Measurements from ENCODE around the gene BMERB1. TPM values are rescaled to one million over a fixed set of nuclear protein-coding genes. Genes with fewer than 3 reads are reported as not detected.
A peak's percentile ranks its signal among the peaks of the same experiment; 100 is the strongest.
"Not testable (repeated sequence)": the region's sequence is repeated elsewhere in the genome, so short reads cannot be mapped to it uniquely, and the experiment has no call there.

BMERB1 gene
- total RNA-seq, 1 donor from 2014 or later = 35.9 TPM

- no peak for DNase-seq (ENCODE audit: low spot score)
- Mint-ChIP-seq H3K4me1 (ENCODE audit: low read depth) (peaks cover 9% of the 10 kb centered on the region), H3K27ac (ENCODE audit: unreplicated experiment) (peak overlapping the region; percentile 59), H3K27me3 (ENCODE audit: low read depth) (no peaks in the 10 kb centered on the region), H3K4me3 (ENCODE audit: unreplicated experiment) (no peak overlapping the region), H3K36me3 (ENCODE audit: low read depth) (peaks cover 3% of the 10 kb centered on the region), H3K9me3 (ENCODE audit: low read depth) (no peaks in the 10 kb centered on the region)
- no peak for TF ChIP-seq CTCF (IDR thresholded peaks at IDR 0.05)
Measured at GRCh38 chr16:15452246-15452855, 18.0 kb downstream of the BMERB1 start.

GRCh38 chr16:15453296-15453695, 18.9 kb downstream of the BMERB1 start:
- H3K27ac Mint-ChIP-seq (ENCODE audit: unreplicated experiment); H3K36me3 Mint-ChIP-seq (ENCODE audit: low read depth); H3K9me3 Mint-ChIP-seq (ENCODE audit: low read depth); H3K4me1 Mint-ChIP-seq (ENCODE audit: low read depth); DNase-seq (ENCODE audit: low spot score); H3K27me3 Mint-ChIP-seq (ENCODE audit: low read depth); H3K4me3 Mint-ChIP-seq (ENCODE audit: unreplicated experiment): not testable (repeated sequence)

- not testable (repeated sequence) for H3K9me3 Mint-ChIP-seq (ENCODE audit: low read depth); H3K27ac Mint-ChIP-seq (ENCODE audit: unreplicated experiment); H3K4me3 Mint-ChIP-seq (ENCODE audit: unreplicated experiment)
Measured at GRCh38 chr16:15454933-15455332, 20.5 kb downstream of the BMERB1 start.

GRCh38 chr16:15457400-15457799, 23.0 kb downstream of the BMERB1 start:
- no peak overlapping the region for H3K27ac Mint-ChIP-seq (ENCODE audit: unreplicated experiment)
- H3K9me3 Mint-ChIP-seq (ENCODE audit: low read depth) = no peaks in the 10 kb centered on the region
- H3K4me1 Mint-ChIP-seq (ENCODE audit: low read depth) = peaks cover 20% of the 10 kb centered on the region

More at GRCh38 chr16:15454933-15455332, 20.5 kb downstream of the BMERB1 start:
- not testable (repeated sequence) for DNase-seq (ENCODE audit: low spot score); H3K36me3 Mint-ChIP-seq (ENCODE audit: low read depth); H3K4me1 Mint-ChIP-seq (ENCODE audit: low read depth); H3K27me3 Mint-ChIP-seq (ENCODE audit: low read depth)

GRCh38 chr16:15457958-15458357, 23.6 kb downstream of the BMERB1 start:
- no peaks in the 10 kb centered on the region for H3K27me3 Mint-ChIP-seq (ENCODE audit: low read depth)
- no peak overlapping the region for H3K27ac Mint-ChIP-seq (ENCODE audit: unreplicated experiment)
- no peak for TF ChIP-seq CTCF (IDR thresholded peaks at IDR 0.05)

More at GRCh38 chr16:15457400-15457799, 23.0 kb downstream of the BMERB1 start:
- H3K36me3 Mint-ChIP-seq (ENCODE audit: low read depth) = no peaks in the 10 kb centered on the region
- TF ChIP-seq CTCF (IDR thresholded peaks at IDR 0.05) = no peak
- H3K4me3 Mint-ChIP-seq (ENCODE audit: unreplicated experiment) = no peak overlapping the region
- no peaks in the 10 kb centered on the region for H3K27me3 Mint-ChIP-seq (ENCODE audit: low read depth)
- DNase-seq (ENCODE audit: low spot score) = no peak

GRCh38 chr16:15459791-15460190, 25.4 kb downstream of the BMERB1 start:
- H3K27me3 Mint-ChIP-seq (ENCODE audit: low read depth) = no peaks in the 10 kb centered on the region
- peaks cover 11% of the 10 kb centered on the region for H3K4me1 Mint-ChIP-seq (ENCODE audit: low read depth)
- TF ChIP-seq CTCF (IDR thresholded peaks at IDR 0.05) = no peak
- H3K27ac Mint-ChIP-seq (ENCODE audit: unreplicated experiment) = no peak overlapping the region
- no peaks in the 10 kb centered on the region for H3K36me3 Mint-ChIP-seq (ENCODE audit: low read depth)
- no peaks in the 10 kb centered on the region for H3K9me3 Mint-ChIP-seq (ENCODE audit: low read depth)
- H3K4me3 Mint-ChIP-seq (ENCODE audit: unreplicated experiment) = no peak overlapping the region
- no peak for DNase-seq (ENCODE audit: low spot score)

More at GRCh38 chr16:15457958-15458357, 23.6 kb downstream of the BMERB1 start:
- DNase-seq (ENCODE audit: low spot score) = no peak
- H3K4me3 Mint-ChIP-seq (ENCODE audit: unreplicated experiment) = no peak overlapping the region
- no peaks in the 10 kb centered on the region for H3K36me3 Mint-ChIP-seq (ENCODE audit: low read depth)
- peaks cover 16% of the 10 kb centered on the region for H3K4me1 Mint-ChIP-seq (ENCODE audit: low read depth)
- H3K9me3 Mint-ChIP-seq (ENCODE audit: low read depth) = no peaks in the 10 kb centered on the region
